ENCODE measurements around the gene PPP3CB.

DNA sequence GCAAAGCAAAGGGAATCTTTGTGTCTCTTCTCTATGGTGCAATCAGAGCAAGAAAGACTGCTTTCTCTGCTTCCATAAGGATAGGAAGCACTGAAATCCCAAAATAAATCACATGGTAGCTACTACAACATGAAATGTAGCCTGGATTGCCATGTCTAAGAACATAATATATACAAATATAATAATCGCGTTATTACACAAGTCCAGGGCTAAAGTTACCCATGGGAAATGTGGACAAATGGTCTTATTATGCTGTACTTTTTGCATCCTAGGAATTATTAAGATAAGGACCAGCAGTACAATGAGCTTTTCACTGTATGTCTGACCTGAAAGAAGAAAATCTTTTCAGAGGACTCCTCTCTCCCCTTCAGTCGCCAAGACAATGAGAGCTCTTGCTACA lies 23.5 kb upstream of the PPP3CB start:
- TF ChIP-seq POLR2A (IDR thresholded peaks at IDR 0.05; ENCODE audit: low read depth, low read length): no peak
- TF ChIP-seq POLR2AphosphoS5 (IDR thresholded peaks at IDR 0.05; ENCODE audit: low read depth, low read length): no peak
- TF ChIP-seq TAF1 (IDR thresholded peaks at IDR 0.05; ENCODE audit: borderline replicate concordance, low read depth, low read length): no peak
